AG09309 (cell line): ENCODE measurements around the gene PIGW.

Source experiments
- DNase-seq: peaks from one replicate; pipeline ENCODE4 v3.0.0-alpha.2; 2010; ENCODE audit warnings: low read depth
- H3K4me3 ChIP-seq: 2 replicates; pipeline ENCODE4 v1.5.1; 2011; ENCODE audit warnings: mild to moderate bottlenecking, low read depth, low read length, moderate library complexity; ENCODE audit not compliant: control insufficient read depth
- CTCF ChIP-seq: IDR thresholded peaks from 2 replicates; pipeline ENCODE4 v1.5.1; 2011; ENCODE audit warnings: mild to moderate bottlenecking, low read depth, low read length, inconsistent platforms; ENCODE audit not compliant: insufficient read depth, control insufficient read depth; ENCODE audit errors: missing control alignments

PIGW gene

GRCh38 chr17:36534840-36535668 lies at the start of gene PIGW, which contains the start of gene MYO19:
Gene PIGW (plus strand): TSS chr17:36534987. CDS start chr17:36537102, 2,115 bp downstream.
Gene MYO19 (minus strand): TSS chr17:36534868. CDS start chr17:36532538, 2,330 bp downstream.
- peak; percentile 25 for DNase-seq
- H3K4me3 ChIP-seq, result peak within 1 kb of the TSS; percentile 65
- no peak for TF ChIP-seq CTCF

- no peak overlapping the region for H3K4me3 ChIP-seq
- DNase-seq, result no peak
- TF ChIP-seq CTCF, result no peak
Observed at GRCh38 chr17:36485027-36485426, 49.8 kb upstream of the PIGW start.

- no peak for DNase-seq
- TF ChIP-seq CTCF, result no peak
- H3K4me3 ChIP-seq, result peak overlapping the region; percentile 89
Observed at GRCh38 chr17:36485805-36486203, 49.0 kb upstream of the PIGW start.

GRCh38 chr17:36486204-36487194 lies 48.3 kb upstream of the PIGW start, which contains the start of gene ZNHIT3:
Gene ZNHIT3 (plus strand): TSS chr17:36486681. CDS start chr17:36486700, 19 bp downstream.
- DNase-seq, result peak; percentile 73
- H3K4me3 ChIP-seq, result peak within 1 kb of the TSS; percentile 89
- TF ChIP-seq CTCF, result no peak

GRCh38 chr17:36493956-36494355 lies 40.8 kb upstream of the PIGW start:
- no peak overlapping the region for H3K4me3 ChIP-seq
- no peak for TF ChIP-seq CTCF
- DNase-seq, result no peak

GRCh38 chr17:36494674-36495073 lies 40.1 kb upstream of the PIGW start:
- DNase-seq, result no peak
- no peak for TF ChIP-seq CTCF
- H3K4me3 ChIP-seq, result no peak overlapping the region
